GM10266 (cell line): Measurements from ENCODE around the gene SLC22A5.

Experiments used
- DNase-seq: peaks from one replicate; pipeline ENCODE4 v3.0.0; 2012; ENCODE audit errors: extremely low spot score
- TF ChIP-seq, protein P1 (sequence below): IDR thresholded peaks from 2 replicates; pipeline ENCODE4 v1.5.1; 2012; ENCODE audit warnings: mild to moderate bottlenecking, low read depth; ENCODE audit not compliant: control insufficient read depth, insufficient read depth; ENCODE audit errors: missing control alignments

SLC22A5 gene

DNA sequence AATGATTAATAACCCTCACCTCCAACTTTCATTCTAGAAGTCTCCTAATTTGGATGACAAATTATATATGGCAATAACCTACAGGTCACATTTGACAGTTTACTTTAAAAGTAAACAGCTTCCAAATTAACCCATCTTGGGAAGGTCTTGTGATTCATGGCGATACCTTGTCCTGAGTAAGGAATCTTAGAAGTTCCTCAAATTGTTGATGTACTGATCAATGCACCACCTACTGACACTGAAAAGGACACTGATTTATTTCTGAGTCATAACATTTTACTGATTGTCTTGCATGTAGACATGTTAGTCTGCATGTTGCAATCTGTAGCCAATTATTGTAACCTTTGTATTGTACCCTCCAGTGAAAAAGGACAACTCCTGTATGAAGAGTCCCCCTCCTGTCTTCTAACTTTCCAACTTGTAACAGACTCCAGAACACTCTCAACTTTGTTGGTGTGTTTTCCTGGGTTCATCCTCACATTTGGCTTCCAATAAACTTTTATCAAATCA, 16.0 kb upstream of the SLC22A5 start:
- DNase-seq: no peak

DNA sequence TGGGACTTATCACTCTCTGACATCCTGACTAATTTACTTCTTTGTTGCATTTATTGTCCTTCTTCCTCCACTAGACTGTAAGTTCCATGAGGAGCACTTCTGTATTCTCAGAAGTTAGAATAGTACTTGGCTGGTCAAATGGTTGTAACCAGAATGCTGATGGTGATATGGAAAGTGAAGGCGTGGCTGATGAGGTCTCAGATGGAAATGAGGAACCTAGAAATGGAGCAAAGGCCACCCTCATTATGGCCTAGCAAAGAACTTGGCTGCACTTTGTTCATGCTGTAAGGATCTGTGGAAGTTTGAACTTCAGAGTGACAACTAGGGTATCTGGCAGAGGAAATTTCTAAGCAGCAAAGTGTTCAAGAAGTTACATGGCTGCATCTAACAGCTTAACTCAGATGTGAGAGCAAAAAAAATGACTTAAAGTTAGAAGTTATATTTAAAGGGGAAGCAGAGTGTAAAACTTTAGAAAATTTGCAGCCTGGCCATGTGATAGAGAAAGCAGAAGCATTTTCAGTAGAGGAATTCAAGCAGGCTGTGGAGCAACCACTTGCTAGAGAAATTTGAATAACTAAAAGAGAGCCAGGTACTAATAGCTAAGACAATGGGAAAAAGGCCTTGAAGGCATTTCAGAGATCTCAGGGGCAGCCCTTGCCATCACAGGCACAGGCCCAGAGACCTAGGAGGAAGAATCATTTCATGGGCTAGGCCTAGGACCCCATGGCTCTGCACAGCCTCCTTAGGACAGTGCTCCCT, 14.9 kb upstream of the SLC22A5 start:
- DNase-seq: no peak
- TF ChIP-seq, protein P1, sequence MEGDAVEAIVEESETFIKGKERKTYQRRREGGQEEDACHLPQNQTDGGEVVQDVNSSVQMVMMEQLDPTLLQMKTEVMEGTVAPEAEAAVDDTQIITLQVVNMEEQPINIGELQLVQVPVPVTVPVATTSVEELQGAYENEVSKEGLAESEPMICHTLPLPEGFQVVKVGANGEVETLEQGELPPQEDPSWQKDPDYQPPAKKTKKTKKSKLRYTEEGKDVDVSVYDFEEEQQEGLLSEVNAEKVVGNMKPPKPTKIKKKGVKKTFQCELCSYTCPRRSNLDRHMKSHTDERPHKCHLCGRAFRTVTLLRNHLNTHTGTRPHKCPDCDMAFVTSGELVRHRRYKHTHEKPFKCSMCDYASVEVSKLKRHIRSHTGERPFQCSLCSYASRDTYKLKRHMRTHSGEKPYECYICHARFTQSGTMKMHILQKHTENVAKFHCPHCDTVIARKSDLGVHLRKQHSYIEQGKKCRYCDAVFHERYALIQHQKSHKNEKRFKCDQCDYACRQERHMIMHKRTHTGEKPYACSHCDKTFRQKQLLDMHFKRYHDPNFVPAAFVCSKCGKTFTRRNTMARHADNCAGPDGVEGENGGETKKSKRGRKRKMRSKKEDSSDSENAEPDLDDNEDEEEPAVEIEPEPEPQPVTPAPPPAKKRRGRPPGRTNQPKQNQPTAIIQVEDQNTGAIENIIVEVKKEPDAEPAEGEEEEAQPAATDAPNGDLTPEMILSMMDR: no peak

More for the DNA sequence above, 16.0 kb upstream of the SLC22A5 start:
- TF ChIP-seq, protein P1: no peak

DNA sequence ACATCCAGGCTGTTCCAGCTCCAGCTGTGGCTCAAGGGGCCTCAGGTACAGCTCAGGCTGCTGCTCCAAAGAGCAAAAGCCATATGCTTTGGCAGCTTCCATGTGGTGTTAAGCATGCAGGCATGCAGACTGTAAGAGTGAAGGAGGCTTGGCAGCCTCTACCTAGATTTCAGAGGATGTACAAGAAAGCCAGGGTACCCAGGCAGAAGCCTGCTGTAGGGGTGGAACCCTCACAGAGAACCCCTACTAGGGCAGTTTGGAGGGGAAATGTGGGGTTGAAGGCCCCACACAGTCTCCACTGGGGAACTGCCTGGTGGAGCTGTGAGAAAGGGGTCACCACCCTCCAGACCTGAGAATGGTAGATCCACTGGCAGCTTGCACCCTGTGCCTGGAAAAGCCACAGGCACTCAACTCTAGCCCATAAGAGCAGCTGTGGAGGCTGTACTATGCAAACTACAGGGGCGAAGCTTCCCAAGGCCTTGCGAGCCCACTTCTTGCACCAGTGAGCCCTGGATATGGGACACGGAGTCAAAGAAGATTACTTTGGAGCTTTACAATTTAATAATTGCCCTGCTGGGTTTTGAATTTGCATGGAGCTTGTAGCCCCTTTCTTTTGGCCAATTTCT, 14.3 kb upstream of the SLC22A5 start:
- TF ChIP-seq, protein P1: no peak
- DNase-seq: no peak

DNA sequence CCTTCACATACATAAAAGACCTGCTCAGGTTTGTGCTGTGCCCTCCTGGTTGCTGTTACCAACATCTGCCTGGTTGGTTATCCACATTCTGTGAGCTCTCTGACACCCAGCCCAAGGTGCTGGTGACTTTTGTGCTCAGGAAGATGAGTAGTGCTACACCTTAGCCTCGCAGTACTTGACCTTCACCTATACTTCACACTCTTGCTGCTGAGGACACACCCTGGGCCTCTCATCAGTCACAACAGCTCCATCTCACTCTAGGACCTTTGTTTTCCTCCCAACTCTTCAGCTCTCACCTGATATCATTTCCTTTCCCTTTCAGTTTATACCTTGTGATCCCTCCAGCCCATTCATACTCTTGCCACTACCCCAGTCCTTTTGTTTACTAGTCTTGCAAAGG, 10.7 kb upstream of the SLC22A5 start:
- DNase-seq: no peak
- TF ChIP-seq, protein P1: no peak

DNA sequence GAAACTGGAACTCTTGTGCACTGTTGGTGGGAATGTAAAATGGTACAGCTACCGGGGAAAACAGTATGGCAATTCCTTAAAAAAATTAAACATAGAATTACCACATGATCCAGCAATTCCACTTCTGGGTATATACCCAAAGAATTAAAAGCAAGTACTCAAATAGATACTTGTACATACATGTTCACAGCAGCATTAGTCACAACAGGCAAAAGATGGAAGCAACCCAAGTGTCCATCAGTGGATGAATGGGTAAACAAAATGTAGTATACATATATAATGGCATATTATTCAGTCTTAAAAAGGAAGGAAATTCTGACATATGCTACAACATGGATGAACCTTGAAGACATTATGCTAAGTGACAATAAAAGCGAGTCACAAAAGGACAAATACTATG, 7.4 kb upstream of the SLC22A5 start:
- TF ChIP-seq, protein P1: no peak
- no peak for DNase-seq

DNA sequence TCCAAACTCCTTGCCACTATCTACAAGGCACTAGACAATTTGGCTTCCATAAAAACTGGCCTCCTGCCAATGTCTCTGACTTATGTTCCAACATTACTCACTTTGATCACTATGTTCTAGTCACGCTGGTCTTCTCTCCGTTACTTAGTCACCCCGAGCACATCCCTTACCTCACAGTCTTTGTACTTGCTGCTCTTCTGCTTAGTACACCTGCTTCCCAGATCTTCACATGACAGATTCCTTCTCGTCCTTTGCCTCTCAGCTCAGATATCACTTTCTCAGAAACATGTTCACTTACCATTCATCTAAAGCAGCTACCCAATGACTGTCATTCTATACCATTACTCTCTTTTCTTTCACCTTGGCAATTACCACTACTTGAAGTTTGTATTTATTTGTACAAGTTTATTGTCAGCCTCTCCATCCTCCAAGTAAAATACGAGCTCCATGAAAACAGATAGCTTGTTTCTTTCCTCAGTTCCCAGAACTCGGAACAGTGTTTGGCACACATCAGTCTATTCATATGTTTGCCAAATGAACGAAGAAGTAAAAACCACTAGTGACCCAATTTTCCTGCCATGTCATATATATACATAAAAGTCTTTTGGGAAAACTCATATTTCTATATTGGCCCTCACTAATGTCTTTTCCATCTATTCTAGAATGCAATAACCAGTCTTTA, 5.9 kb upstream of the SLC22A5 start:
- TF ChIP-seq, protein P1: no peak
- no peak for DNase-seq
